Gastrocnemius medialis (tissue), 4 donors: Measurements from ENCODE around the gene NUDT5. TPM values are rescaled to one million over a fixed set of nuclear protein-coding genes. Genes with fewer than 3 reads are reported as not detected.
"Not testable (repeated sequence)": the region's sequence is repeated elsewhere in the genome, so short reads cannot be mapped to it uniquely, and the experiment has no call there.

Experiments
- ATAC-seq, 2 donors: fragments of 150-250 bp; one replicate each; pipeline ENCODE4 v1.9.1; 2016
- DNase-seq, 2 donors: peaks; one replicate each; pipeline ENCODE4 v3.0.0-alpha.2; 2019
- H3K27ac ChIP-seq, 4 donors: fragments of 200-600 bp; sonication (generic); 1 replicate in 1 of 4; 2 replicates in 3 of 4; pipeline ENCODE4 v1.5.1; 2016 to 2018; ENCODE audit warnings: mild to moderate bottlenecking in 2 of 4, moderate library complexity in 1 of 4
- H3K27me3 ChIP-seq, 3 donors: fragments of 200-600 bp; sonication (generic) in 2 of 3; 1 replicate in 1 of 3; 2 replicates in 2 of 3; pipeline versions ENCODE4 v1.5.1 to v1.6.0; 2016 to 2019; ENCODE audit warnings: mild to moderate bottlenecking in 1 of 3, moderate library complexity in 1 of 3
- H3K36me3 ChIP-seq, 2 donors: fragments of 200-600 bp; sonication (generic) in 1 of 2; one replicate each; pipeline ENCODE4 v1.5.1; 2017 to 2018
- H3K4me1 ChIP-seq, 2 donors: fragments of 200-600 bp; sonication (generic) in 1 of 2; one replicate each; pipeline ENCODE4 v1.5.1; 2016 to 2017; ENCODE audit warnings: mild to moderate bottlenecking in 2 of 2
- H3K4me3 ChIP-seq, 4 donors: fragments of 200-600 bp; sonication (generic) in 3 of 4; 1 replicate in 1 of 4; 2 replicates in 3 of 4; pipeline ENCODE4 v1.5.1; 2016 to 2019; ENCODE audit warnings: mild to moderate bottlenecking in 2 of 4
- H3K9me3 ChIP-seq, 3 donors: fragments of 200-600 bp; sonication (generic) in 2 of 3; 1 replicate in 1 of 3; 2 replicates in 2 of 3; pipeline ENCODE4 v1.5.1; 2016 to 2019
- POLR2A ChIP-seq, 2 donors: fragments of 450-650 bp; IDR thresholded peaks; one replicate each; pipeline ENCODE4 v1.6.1; 2017; ENCODE audit warnings: antibody characterized with exemption in 2 of 2, mild to moderate bottlenecking in 2 of 2, moderate library complexity in 2 of 2
- in situ Hi-C, 4 donors: fragments of 200-750 bp; cut with MboI; loops; one replicate each; pipeline versions ENCODE4 v1.15.0 to v1.8.0; 2017; ENCODE audit warnings: low sequenced_read_pairs in 4 of 4
- intact Hi-C: fragments of 100-400 bp; cut with DNase I; formaldehyde crosslinking; loops from one replicate; pipeline ENCODE4 v1.15.1; 2023; ENCODE audit warnings: low total_unique reads
- total RNA-seq, 4 donors: library from RNA; depleted of rRNA; stranded (reverse); fragments of >200 nt; gene quantifications; one replicate each; pipeline versions ENCODE4 v1.1.0 to v1.2.3, GENCODE V29; 2016
- TF ChIP-seq, protein P1 (sequence below), 5 experiments: fragments of 450-650 bp in 3 of 5; fragments of 200-600 bp in 2 of 5; sonication (generic) in 2 of 5; IDR thresholded peaks in 4 of 5; conservative IDR thresholded peaks in 1 of 5; 1 replicate in 4 of 5; 2 replicates in 1 of 5; pipeline ENCODE4 v1.5.1; 2016 to 2019; ENCODE audit warnings: antibody characterized with exemption in 5 of 5, mild to moderate bottlenecking in 3 of 5, moderate library complexity in 3 of 5

Gene NUDT5
- total RNA-seq, 4 donors from 2014 or later = 5.1 to 8.2 (median 5.6) TPM

DNA sequence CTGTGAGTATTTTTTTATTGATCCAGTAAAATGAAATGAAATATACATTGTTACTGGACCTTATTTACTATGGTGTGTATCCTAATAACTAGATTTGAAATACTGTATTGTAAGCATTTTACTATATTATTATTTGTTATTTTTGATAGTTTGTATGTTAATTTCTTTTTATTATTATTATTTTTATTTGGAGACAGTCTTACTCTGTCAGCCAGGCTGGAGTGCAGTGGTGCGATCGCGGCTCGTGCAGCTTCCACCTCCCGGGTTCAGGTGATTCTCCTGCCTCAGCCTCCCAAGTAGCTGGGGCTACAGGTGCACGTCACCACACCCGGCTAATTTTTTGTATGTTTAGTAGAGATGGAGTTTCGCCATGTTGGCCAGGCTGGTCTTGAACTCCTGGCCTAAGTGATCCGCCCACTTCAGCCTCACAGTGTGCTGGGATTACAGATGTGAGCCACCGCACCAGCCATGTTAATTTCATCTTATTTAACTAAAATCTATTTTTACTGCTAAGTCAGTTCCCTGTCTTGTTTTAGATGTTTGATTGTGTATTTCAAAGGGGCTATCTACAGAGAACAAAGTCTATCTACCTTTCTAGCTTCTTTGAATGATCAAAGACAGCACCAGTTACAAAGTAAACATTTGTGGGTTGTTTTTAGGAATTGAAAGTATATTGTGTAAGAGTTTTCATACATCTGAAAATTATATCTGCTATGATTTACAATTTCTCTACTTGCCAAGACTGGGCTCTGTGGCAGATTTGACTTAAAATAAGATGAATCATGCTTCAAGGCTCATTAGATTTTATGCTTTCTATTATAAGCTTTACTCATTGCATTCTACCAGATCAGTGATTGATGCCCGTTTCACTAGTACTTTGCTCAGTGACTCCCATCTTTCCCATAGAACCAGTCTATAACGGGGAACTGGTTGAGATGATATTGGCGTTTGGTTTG is 41.9 kb upstream of the NUDT5 start:
- TF ChIP-seq, protein P1, sequence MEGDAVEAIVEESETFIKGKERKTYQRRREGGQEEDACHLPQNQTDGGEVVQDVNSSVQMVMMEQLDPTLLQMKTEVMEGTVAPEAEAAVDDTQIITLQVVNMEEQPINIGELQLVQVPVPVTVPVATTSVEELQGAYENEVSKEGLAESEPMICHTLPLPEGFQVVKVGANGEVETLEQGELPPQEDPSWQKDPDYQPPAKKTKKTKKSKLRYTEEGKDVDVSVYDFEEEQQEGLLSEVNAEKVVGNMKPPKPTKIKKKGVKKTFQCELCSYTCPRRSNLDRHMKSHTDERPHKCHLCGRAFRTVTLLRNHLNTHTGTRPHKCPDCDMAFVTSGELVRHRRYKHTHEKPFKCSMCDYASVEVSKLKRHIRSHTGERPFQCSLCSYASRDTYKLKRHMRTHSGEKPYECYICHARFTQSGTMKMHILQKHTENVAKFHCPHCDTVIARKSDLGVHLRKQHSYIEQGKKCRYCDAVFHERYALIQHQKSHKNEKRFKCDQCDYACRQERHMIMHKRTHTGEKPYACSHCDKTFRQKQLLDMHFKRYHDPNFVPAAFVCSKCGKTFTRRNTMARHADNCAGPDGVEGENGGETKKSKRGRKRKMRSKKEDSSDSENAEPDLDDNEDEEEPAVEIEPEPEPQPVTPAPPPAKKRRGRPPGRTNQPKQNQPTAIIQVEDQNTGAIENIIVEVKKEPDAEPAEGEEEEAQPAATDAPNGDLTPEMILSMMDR (IDR thresholded peaks at IDR 0.05 in 4 of 5, conservative IDR thresholded peaks at IDR 0.05 in 1 of 5) = no peak
- no peak for TF ChIP-seq POLR2A (IDR thresholded peaks at IDR 0.05)
- ATAC-seq = no peak
- H3K4me1 ChIP-seq = peaks cover 0 to 9% of the 10 kb centered on the region in 2 donors
- H3K27ac ChIP-seq = no peak overlapping the region
- intact Hi-C loops (no loop called here), in situ Hi-C loops (no loop called here)
- H3K9me3 ChIP-seq = no peaks in the 10 kb centered on the region
- DNase-seq = no peak
- H3K27me3 ChIP-seq = no peaks in the 10 kb centered on the region
- peaks cover 0 to 59% of the 10 kb centered on the region in 2 donors for H3K36me3 ChIP-seq
- H3K4me3 ChIP-seq = no peak overlapping the region

DNA sequence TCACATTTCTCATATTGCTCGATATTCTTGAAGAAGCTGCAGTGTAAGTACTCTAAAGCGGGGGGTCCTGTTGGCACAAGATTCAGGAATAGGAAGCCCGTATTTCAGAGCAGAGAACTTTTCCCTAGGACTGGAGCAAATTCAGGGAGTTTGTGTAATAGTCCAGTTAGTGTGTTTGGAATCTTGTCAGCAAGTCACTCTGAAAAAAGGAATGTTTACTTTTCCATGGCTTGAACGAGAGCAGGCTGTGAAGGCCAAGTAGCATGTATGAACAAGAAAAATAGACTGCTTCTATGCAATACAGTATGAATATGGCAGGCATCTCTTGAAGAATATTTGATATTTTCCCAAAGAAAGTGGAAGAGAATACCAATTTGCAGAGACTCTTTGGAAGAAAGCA is 40.1 kb upstream of the NUDT5 start:
- no peaks in the 10 kb centered on the region for H3K27me3 ChIP-seq
- no peak for TF ChIP-seq POLR2A (IDR thresholded peaks at IDR 0.05)
- TF ChIP-seq, protein P1 (IDR thresholded peaks at IDR 0.05 in 4 of 5, conservative IDR thresholded peaks at IDR 0.05 in 1 of 5) = no peak
- intact Hi-C loops = no loop called here
- H3K27ac ChIP-seq = no peak overlapping the region
- no peak overlapping the region for H3K4me3 ChIP-seq
- DNase-seq (no peak), ATAC-seq (no peak)
- H3K9me3 ChIP-seq = no peaks in the 10 kb centered on the region
- in situ Hi-C loops = no loop called here
- H3K36me3 ChIP-seq = peaks cover 0 to 76% of the 10 kb centered on the region in 2 donors
- H3K4me1 ChIP-seq = no peaks in the 10 kb centered on the region

DNA sequence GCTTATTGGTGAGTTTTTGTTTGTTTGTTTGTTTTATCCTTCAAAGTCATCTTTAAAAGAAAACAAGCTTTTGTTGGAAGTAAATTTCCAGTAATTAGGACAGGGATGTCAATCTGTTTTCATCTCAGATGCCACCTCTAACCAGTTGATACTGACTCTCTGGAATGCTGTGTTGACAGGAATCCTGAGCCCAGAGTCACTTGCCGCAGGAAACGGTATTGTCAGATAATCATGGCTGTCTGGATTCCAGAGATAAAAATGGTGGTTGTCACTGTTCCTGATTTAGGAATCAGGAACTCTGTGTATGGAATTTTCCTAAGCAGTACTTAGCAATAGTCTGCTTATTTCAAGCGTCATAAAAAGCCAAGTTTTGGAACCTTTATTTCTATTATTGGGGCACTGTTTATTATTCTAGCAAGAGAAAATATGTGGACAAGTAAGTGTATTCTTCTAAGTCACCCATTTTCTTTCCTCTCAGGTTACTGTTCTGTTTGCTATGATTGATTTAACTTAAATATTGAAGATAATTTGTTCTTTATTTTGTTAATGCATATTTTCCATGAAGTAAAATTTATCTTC is 39.5 kb upstream of the NUDT5 start:
- DNase-seq = no peak
- Histone ChIP-seq H3K36me3 (peaks cover 0 to 79% of the 10 kb centered on the region in 2 donors), H3K4me3 (no peak overlapping the region)

DNA sequence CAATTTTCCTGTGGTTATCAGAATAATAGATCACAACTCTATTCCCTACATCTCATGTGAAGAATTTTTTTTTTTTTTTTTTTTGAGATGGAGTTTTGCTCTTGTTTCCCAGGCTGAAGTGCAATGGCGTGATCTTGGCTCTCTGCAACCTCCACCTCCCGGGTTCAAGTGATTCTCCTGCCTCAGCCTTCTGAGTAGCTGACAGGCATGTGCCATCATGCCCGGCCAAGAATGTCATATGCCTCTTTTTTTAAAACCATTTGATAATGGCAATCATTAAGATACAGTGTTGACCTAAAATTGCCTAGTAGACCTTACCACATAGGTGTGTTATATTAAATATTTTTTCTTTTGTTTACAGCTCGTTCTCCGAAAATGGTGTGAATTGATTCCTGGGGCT is 39.0 kb upstream of the NUDT5 start:
- ATAC-seq, in situ Hi-C loops, H3K27ac ChIP-seq, H3K4me1 ChIP-seq, H3K27me3 ChIP-seq, intact Hi-C loops, H3K4me3 ChIP-seq, H3K9me3 ChIP-seq, DNase-seq: not testable (repeated sequence)
- peaks cover 0 to 79% of the 10 kb centered on the region in 2 donors for H3K36me3 ChIP-seq

More for the DNA sequence above, 39.5 kb upstream of the NUDT5 start:
- intact Hi-C loops (no loop called here), in situ Hi-C loops (no loop called here)
- ATAC-seq = no peak
- Histone ChIP-seq H3K4me1 (no peaks in the 10 kb centered on the region), H3K27ac (no peak overlapping the region), H3K9me3 (no peaks in the 10 kb centered on the region), H3K27me3 (no peaks in the 10 kb centered on the region)
- TF ChIP-seq POLR2A (IDR thresholded peaks at IDR 0.05) = no peak
- TF ChIP-seq, protein P1 (IDR thresholded peaks at IDR 0.05 in 4 of 5, conservative IDR thresholded peaks at IDR 0.05 in 1 of 5) = no peak

DNA sequence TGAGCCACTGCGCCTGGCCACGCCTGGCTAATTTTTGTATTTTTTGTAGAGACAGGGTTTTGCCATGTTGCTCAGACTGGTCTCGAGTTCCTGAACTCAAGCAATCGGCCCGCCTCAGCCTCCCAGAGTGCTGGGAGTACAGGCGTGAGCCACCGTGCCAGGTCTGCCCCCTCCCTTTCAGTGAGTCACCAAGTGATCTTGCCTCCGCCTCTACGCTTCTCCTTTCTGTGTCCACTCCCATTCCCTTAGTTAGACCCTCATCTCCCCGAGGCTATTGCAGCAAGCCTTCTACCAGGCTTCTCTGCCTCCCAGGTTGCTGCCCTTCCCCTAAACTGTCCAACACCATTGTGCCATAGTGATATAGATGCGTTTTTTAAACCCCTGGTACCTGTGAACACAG is 33.2 kb upstream of the NUDT5 start:
- Histone ChIP-seq H3K27me3 (no peaks in the 10 kb centered on the region), H3K9me3 (no peaks in the 10 kb centered on the region), H3K4me1 (peaks cover 0 to 2% of the 10 kb centered on the region in 2 donors), H3K4me3 (no peak overlapping the region), H3K36me3 (peaks cover 0 to 28% of the 10 kb centered on the region in 2 donors), H3K27ac (no peak overlapping the region)
- in situ Hi-C loops (no loop called here), intact Hi-C loops (no loop called here)
- ATAC-seq (no peak), DNase-seq (no peak)
- TF ChIP-seq, protein P1 (IDR thresholded peaks at IDR 0.05 in 4 of 5, conservative IDR thresholded peaks at IDR 0.05 in 1 of 5) = no peak
- TF ChIP-seq POLR2A (IDR thresholded peaks at IDR 0.05) = no peak

DNA sequence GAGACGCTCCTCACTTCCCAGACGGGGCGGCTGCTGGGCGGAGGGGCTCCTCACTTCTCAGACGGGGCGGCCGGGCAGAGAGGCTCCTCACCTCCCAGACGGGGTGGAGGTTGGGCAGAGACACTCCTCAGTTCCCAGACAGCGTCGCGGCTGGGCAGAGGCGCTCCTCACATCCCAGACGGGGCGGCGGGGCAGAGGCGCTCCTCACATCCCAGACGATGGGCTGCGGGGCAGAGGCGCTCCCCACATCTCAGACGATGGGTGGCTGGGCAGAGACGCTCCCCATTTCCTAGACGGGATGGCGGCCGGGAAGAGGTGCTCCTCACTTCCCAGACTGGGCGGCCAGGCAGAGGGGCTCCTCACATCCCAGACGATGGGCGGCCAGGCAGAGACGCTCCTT is 30.7 kb upstream of the NUDT5 start:
- intact Hi-C loops, ATAC-seq, DNase-seq, in situ Hi-C loops, H3K4me3 ChIP-seq, H3K27ac ChIP-seq, H3K27me3 ChIP-seq, H3K9me3 ChIP-seq: not testable (repeated sequence)
- peaks cover 0 to 10% of the 10 kb centered on the region in 2 donors for H3K4me1 ChIP-seq
- peaks cover 0 to 12% of the 10 kb centered on the region in 2 donors for H3K36me3 ChIP-seq
